Thyroid gland (tissue), 4 donors: ENCODE measurements around the gene EFCAB6.

Experiments
- CTCF ChIP-seq, 6 experiments: fragments of 200-600 bp in 3 of 6; fragments of 450-650 bp in 3 of 6; sonication (generic) in 3 of 6; IDR thresholded peaks; one replicate each; pipeline ENCODE4 v1.5.1; 2016 to 2019; ENCODE audit warnings: antibody characterized with exemption in 6 of 6, mild to moderate bottlenecking in 2 of 6, inconsistent platforms in 1 of 6, moderate library complexity in 1 of 6
- POLR2A ChIP-seq, 2 donors: fragments of 450-650 bp; IDR thresholded peaks; one replicate each; pipeline ENCODE4 v1.6.1; 2017; ENCODE audit warnings: antibody characterized with exemption in 2 of 2, mild to moderate bottlenecking in 2 of 2, moderate library complexity in 1 of 2

- TF ChIP-seq CTCF (IDR thresholded peaks at IDR 0.05) (no peak), POLR2A (IDR thresholded peaks at IDR 0.05) (no peak)
Observed at GRCh38 chr22:43833286-43834240, 21.5 kb upstream of the EFCAB6 start.
